ENCODE data around the gene SLC35G6. TPM values are rescaled to one million over a fixed set of nuclear protein-coding genes. Genes with fewer than 3 reads are reported as not detected.

SLC35G6 gene
- total RNA-seq, 1 experiment from 2014 or later: 0.26 TPM

- ATAC-seq: peak; percentile 75
- peak; percentile 93 for DNase-seq (ENCODE audit: low spot score)
- ChIA-PET CTCF (interaction anchor here (0.5 to 2.9 kb wide), 21 partner anchors 8 to 187 kb away, joined by 3 to 19 read pairs (median 4); partner anchors contain the start of genes PLSCR3, TMEM102, TMEM256 and TMEM95), POLR2A (interaction anchor here (0.9 to 2.4 kb wide), 8 partner anchors 9 to 115 kb away, joined by 3 to 24 read pairs (median 5); partner anchors contain the start of genes NLGN2, POLR2A, TMEM102 and TMEM256)
- Mint-ChIP-seq H3K9me3 (no peaks in the 10 kb centered on the region), H3K36me3 (peaks cover 11% of the 10 kb centered on the region; the same call in 1 of the 2 replicates), H3K27ac (peak within 1 kb of the TSS; percentile 99), H3K27me3 (ENCODE audit: low read depth) (peaks cover 39% of the 10 kb centered on the region), H3K4me3 (peak within 1 kb of the TSS; percentile 87), H3K4me1 (peaks cover 33% of the 10 kb centered on the region)
- TF ChIP-seq, protein P1, sequence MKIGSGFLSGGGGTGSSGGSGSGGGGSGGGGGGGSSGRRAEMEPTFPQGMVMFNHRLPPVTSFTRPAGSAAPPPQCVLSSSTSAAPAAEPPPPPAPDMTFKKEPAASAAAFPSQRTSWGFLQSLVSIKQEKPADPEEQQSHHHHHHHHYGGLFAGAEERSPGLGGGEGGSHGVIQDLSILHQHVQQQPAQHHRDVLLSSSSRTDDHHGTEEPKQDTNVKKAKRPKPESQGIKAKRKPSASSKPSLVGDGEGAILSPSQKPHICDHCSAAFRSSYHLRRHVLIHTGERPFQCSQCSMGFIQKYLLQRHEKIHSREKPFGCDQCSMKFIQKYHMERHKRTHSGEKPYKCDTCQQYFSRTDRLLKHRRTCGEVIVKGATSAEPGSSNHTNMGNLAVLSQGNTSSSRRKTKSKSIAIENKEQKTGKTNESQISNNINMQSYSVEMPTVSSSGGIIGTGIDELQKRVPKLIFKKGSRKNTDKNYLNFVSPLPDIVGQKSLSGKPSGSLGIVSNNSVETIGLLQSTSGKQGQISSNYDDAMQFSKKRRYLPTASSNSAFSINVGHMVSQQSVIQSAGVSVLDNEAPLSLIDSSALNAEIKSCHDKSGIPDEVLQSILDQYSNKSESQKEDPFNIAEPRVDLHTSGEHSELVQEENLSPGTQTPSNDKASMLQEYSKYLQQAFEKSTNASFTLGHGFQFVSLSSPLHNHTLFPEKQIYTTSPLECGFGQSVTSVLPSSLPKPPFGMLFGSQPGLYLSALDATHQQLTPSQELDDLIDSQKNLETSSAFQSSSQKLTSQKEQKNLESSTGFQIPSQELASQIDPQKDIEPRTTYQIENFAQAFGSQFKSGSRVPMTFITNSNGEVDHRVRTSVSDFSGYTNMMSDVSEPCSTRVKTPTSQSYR (CRISPR knock-in tag; IDR thresholded peaks at IDR 0.05): no peak
- TF ChIP-seq GTF2I (CRISPR knock-in tag; conservative IDR thresholded peaks at IDR 0.05) (no peak), FOXJ3 (CRISPR knock-in tag; IDR thresholded peaks at IDR 0.05; ENCODE audit: borderline replicate concordance) (no peak), ZNF425 (CRISPR knock-in tag; conservative IDR thresholded peaks at IDR 0.05) (no peak), ZBTB43 (CRISPR knock-in tag; IDR thresholded peaks at IDR 0.05) (no peak), GABPB1 (CRISPR knock-in tag; IDR thresholded peaks at IDR 0.05) (0 out of 2 replicates have a peak, but pooled peaks have one; percentile 33), HMGXB4 (CRISPR knock-in tag; IDR thresholded peaks at IDR 0.05) (peak; percentile 54), USF2 (CRISPR knock-in tag; IDR thresholded peaks at IDR 0.05) (peak; percentile 34; the same call in 1 of the 2 replicates), ARID4B (CRISPR knock-in tag; IDR thresholded peaks at IDR 0.05; ENCODE audit: borderline replicate concordance) (peak; percentile 47; the same call in 1 of the 2 replicates), STAT6 (CRISPR knock-in tag; conservative IDR thresholded peaks at IDR 0.05; ENCODE audit: low read depth) (no peak), ETV6 (CRISPR knock-in tag; IDR thresholded peaks at IDR 0.05) (peak; percentile 43; the same call in 1 of the 2 replicates), FOXP1 (CRISPR knock-in tag; IDR thresholded peaks at IDR 0.05; ENCODE audit: borderline replicate concordance) (no peak; the same call in 1 of the 2 replicates), ATF3 (CRISPR knock-in tag; conservative IDR thresholded peaks at IDR 0.05) (no peak), FOXP4 (CRISPR knock-in tag; IDR thresholded peaks at IDR 0.05) (peak; percentile 28; the same call in 1 of the 2 replicates)
These were observed 36.3 kb upstream of the SLC35G6 start, which contains the start of gene CHRNB1 for GRCh38 chr17:7444682-7445618. CHRNB1 (plus strand) TSS chr17:7445061; CDS start chr17:7445128, 67 bp downstream.

Data from WTC11 (cell line).